HG03378 (cell line): ENCODE results near the gene JCAD.

Experiments used
- ATAC-seq: cut with Tn5 transposase; IDR thresholded peaks from one replicate; pipeline ENCODE4 v1.9.1; 2021; ENCODE audit warnings: mild to moderate bottlenecking, moderate library complexity; ENCODE audit not compliant: unreplicated experiment

JCAD gene

GRCh38 chr10:30047924-30048531, 11.4 kb downstream of the JCAD start:
- no peak for ATAC-seq

- ATAC-seq: no peak
Observed at GRCh38 chr10:30047430-30047829, 12.0 kb downstream of the JCAD start.

- ATAC-seq: no peak
Observed at GRCh38 chr10:30046476-30046875, 12.9 kb downstream of the JCAD start.

- ATAC-seq: no peak
Observed at GRCh38 chr10:30045961-30046360, 13.4 kb downstream of the JCAD start.

GRCh38 chr10:30043476-30044270, 15.7 kb downstream of the JCAD start:
- ATAC-seq: no peak

GRCh38 chr10:30042820-30043219, 16.6 kb downstream of the JCAD start:
- no peak for ATAC-seq

GRCh38 chr10:30041196-30042105, 17.9 kb downstream of the JCAD start:
- ATAC-seq: no peak

GRCh38 chr10:30040597-30040996, 18.8 kb downstream of the JCAD start:
- no peak for ATAC-seq

- no peak for ATAC-seq
Observed at GRCh38 chr10:30039988-30040387, 19.4 kb downstream of the JCAD start.

- no peak for ATAC-seq
Observed at GRCh38 chr10:30039567-30039966, 19.8 kb downstream of the JCAD start.

GRCh38 chr10:30038781-30039536, 20.4 kb downstream of the JCAD start:
- no peak for ATAC-seq

GRCh38 chr10:30037620-30038336, 21.6 kb downstream of the JCAD start:
- ATAC-seq: no peak

GRCh38 chr10:30036811-30037210, 22.6 kb downstream of the JCAD start:
- ATAC-seq: no peak

- ATAC-seq: no peak
Observed at GRCh38 chr10:30036341-30036740, 23.0 kb downstream of the JCAD start.

GRCh38 chr10:30034433-30035137, 24.8 kb downstream of the JCAD start:
- ATAC-seq: no peak

GRCh38 chr10:30032125-30032524, 27.3 kb downstream of the JCAD start:
- ATAC-seq: no peak

GRCh38 chr10:30029872-30030256, 29.5 kb downstream of the JCAD start:
- ATAC-seq: no peak

- ATAC-seq: no peak
Observed at GRCh38 chr10:30029164-30029871, 30.1 kb downstream of the JCAD start.

- no peak for ATAC-seq
Observed at GRCh38 chr10:30028738-30029030, 30.7 kb downstream of the JCAD start.
